ENCODE data around the gene TNIK. TPM values are rescaled to one million over a fixed set of nuclear protein-coding genes. Genes with fewer than 3 reads are reported as not detected.

TNIK gene
- polyA plus RNA-seq (ENCODE audit: insufficient read length in 3 of 3): 10 to 100 TPM; 16.5 to 22.3 (median 18.0) TPM

- DNase-seq (ENCODE audit: low read depth in 3 of 3, low spot score in 2 of 3): no peak
Observed at GRCh38 chr3:171459942-171460724, at the start of gene TNIK. TSS of gene TNIK (minus strand) at chr3:171460405. CDS start at chr3:171460063, 342 bp downstream.

DNA sequence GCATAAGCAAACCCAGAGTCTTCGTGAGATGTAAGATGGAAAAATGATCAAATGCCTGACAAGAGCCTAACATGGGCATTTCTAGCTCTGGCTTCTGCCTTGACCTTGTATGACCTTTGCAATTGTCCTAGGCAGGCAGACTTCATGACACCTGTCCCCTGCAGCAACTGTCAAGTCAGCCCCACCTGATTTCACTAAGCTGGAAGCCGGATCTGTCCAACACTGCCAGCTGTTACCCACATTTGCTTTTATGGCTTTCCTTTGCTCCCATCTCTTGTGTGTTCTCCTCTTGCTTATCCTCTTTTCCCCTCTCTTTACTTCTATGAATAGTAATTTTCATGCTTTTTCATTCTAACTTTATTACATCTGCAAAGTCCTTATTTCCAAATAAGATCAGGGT is 48.5 kb upstream of the TNIK start:
- DNase-seq (ENCODE audit: low read depth in 3 of 3, low spot score in 2 of 3): no peak

GRCh38 chr3:171508206-171508605 is 48.0 kb upstream of the TNIK start:
- DNase-seq (ENCODE audit: low read depth in 3 of 3, low spot score in 2 of 3): no peak

DNA sequence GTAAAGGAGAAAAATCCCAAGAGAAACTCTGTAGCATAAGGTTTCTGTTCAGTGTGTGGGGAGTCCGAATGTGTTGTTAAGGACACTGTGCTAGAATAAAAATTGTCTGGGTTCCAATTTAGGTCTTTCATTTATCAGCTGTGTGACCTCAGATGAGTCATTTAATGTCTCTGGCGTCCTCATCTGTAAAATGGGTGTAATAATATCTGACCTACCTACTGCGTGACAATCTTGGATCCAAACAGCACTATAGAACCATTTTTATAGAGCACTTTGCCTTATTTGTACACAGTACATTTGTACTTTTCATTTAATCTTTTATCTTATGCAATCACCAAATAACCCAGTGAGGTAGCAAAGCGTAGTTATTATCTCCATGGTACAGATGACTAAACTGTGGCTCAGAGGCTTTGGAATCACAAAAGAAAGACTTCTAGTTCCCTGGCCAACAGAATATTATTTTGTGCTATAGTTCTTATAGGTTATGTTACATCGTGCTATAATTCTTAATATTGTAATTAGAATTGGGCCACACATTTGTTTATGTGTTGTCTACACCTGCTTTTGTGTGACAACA is 46.6 kb upstream of the TNIK start:
- no peak for DNase-seq (ENCODE audit: low read depth in 3 of 3, low spot score in 2 of 3)

DNA sequence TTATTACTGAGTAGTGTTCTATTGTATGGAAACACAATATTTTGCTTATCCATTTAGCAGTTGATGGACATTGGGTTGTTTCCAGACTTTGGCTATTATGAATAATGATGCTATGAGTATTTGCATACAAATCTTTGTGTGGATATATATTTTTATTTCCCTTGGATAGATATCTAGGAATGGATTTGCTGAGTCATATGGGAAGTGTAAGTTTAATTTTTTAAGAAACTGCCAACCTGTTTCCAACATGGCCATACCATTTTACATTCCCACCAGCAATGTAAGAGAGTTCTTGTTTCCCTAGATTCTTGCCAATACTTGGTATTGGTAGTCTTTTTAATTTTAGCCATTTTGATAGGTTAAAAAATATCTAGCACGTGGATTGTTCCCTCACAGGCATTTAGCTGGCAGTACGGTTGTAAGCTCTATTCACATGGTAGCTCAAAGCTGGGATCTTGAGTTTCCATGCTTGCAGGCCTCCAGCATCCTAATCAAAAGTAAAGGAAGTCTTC is 45.7 kb upstream of the TNIK start:
- DNase-seq (ENCODE audit: low read depth in 3 of 3, low spot score in 2 of 3): no peak

- no peak for DNase-seq (ENCODE audit: low read depth in 3 of 3, low spot score in 2 of 3)
Observed at GRCh38 chr3:171504376-171504775, 44.2 kb upstream of the TNIK start.

DNA sequence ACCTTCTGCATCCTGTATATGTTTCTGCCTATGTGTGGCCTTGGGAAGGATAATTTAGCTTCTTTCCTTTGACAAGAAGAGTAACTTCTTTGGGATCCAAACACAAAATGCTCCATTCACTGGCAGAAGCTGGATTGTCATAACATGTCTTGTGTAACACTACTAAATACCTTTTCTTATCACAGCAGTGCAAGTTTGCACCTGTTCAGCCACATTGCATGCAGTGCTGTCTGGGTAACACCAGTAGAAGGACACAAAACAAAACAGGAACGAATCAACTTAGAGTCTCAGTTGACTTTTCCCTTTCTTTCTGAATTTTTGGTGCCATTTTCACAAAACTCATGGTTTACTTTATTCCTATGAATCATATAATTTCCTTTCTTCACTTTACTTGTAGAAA is 43.6 kb upstream of the TNIK start:
- DNase-seq (ENCODE audit: low read depth in 3 of 3, low spot score in 2 of 3): no peak

GRCh38 chr3:171498921-171499320 is 38.7 kb upstream of the TNIK start:
- DNase-seq (ENCODE audit: low read depth in 3 of 3, low spot score in 2 of 3): no peak

DNA sequence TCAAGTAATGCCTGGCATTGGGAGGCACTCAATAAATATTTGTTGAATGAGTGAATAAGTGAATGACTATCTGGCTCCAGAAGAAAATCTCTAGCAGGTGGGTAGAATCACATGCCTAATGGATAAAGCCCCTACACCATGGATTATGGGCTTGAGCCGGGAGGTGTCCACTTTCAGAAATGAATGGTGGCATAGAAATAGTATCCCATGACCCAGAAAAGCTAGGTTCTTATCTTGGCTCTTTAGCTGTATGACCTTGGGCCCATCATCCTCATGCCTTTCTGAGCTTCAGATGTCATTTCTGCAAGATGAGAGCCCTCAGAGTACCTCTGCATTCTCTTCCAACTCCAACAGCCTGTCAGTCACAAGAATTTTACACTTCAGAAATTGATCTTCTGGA is 37.3 kb upstream of the TNIK start:
- no peak for DNase-seq (ENCODE audit: low read depth in 3 of 3, low spot score in 2 of 3)

GRCh38 chr3:171495413-171495812 is 35.2 kb upstream of the TNIK start:
- DNase-seq (ENCODE audit: low read depth in 3 of 3, low spot score in 2 of 3): no peak

GRCh38 chr3:171494457-171495109 is 34.4 kb upstream of the TNIK start:
- no peak for DNase-seq (ENCODE audit: low read depth in 3 of 3, low spot score in 2 of 3)

GRCh38 chr3:171491361-171491760 is 31.2 kb upstream of the TNIK start:
- no peak for DNase-seq (ENCODE audit: low read depth in 3 of 3, low spot score in 2 of 3)

DNA sequence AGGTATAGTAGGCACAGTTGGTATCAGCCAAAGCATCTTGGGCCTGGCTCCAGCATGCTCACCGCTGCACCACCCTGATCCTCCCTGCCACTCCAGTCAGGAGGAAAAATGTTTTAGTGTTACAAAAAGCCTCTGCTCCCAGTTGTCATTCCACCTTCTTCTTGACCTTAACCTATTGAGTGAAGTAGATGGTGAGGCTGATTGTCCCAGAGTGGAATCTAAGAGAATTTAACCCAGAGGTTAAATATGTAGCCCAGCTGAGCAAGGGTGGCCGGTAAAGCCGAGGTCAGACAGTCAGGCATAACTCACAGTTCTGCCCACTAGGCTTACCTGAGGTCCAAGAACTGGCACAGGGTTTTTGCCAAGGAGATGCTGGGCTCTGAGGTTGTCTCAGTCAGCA is 30.7 kb upstream of the TNIK start:
- no peak for DNase-seq (ENCODE audit: low read depth in 3 of 3, low spot score in 2 of 3)

GRCh38 chr3:171489348-171489747 is 29.1 kb upstream of the TNIK start:
- no peak for DNase-seq (ENCODE audit: low read depth in 3 of 3, low spot score in 2 of 3)

GRCh38 chr3:171488479-171488878 is 28.3 kb upstream of the TNIK start:
- DNase-seq (ENCODE audit: low read depth in 3 of 3, low spot score in 2 of 3): no peak

DNA sequence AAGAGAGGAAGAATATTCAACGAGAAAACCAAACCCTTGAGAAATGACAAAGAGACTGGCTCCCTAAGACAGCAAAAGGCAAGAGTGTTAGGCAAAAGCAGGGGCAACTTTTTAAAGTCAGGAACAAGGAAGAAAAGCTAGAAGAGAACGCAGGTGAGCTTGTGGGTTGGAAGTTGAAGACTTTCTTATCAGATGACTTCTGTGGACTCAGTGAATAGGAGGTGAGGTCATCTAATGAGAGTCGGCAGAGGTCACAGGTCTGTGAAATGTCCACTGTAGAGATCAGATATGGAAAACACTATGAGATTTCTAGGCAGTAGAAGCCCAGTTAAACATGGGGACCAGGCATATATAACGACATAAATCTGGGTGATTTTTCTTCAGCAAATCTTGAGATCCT is 27.2 kb upstream of the TNIK start:
- DNase-seq (ENCODE audit: low read depth in 3 of 3, low spot score in 2 of 3): no peak

DNA sequence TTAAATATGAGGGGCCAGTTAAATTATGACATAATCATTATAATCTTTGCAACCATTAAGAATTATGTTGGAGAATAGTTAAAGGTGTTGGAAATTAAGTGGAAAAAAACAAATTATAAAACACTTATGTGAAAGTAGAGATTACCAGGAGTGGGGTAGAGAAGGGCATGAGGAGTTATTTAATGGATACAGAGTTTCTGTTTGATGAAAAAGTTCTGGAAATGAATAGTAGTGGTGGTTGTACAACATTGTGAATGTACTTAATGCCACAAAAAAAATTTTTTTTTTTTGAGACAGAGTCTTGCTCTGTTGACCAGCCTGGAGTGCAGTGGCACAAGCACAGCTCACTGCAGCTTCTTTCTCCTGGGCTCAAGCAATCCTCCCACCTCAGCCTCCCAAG is 25.1 kb upstream of the TNIK start:
- DNase-seq (ENCODE audit: low read depth in 3 of 3, low spot score in 2 of 3): no peak

DNA sequence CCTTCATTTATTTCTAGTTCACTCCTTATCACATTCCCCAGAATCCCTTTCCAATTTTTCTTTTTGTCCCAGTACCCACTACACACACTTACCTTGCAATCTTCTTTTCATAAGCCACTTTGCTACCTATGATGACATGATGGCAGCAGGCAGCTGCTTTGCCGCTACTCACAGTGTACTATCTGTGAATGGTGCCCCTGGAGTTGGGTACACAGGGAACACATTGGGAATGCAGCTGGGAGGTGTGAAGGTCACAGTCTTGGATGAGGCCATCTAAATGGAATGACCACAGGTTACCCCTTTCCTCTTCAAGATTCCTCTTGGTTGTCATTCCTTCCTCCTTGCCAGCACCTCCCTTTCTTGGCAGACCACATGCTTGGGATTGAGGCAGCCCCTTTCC is 20.8 kb upstream of the TNIK start:
- DNase-seq (ENCODE audit: low read depth in 3 of 3, low spot score in 2 of 3): no peak

DNA sequence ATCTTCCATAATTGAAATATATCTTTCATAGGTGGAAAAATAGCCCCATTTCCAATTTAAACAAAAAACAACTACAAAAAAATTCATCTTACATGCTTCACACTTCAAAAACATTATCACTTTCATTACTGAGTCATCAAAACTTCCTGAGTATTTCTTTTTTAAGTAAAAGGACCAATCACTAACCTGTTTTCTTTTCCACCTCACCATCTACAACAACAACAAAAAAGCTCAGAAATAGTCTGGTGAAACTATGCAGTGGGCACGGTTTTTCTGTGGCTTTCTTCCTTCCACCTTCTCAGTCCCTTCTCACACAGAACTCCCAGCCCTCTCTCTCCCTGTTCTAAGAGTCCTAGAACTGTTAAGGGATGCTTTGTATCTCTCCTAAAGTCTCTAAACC is 20.3 kb upstream of the TNIK start:
- DNase-seq (ENCODE audit: low read depth in 3 of 3, low spot score in 2 of 3): no peak

DNA sequence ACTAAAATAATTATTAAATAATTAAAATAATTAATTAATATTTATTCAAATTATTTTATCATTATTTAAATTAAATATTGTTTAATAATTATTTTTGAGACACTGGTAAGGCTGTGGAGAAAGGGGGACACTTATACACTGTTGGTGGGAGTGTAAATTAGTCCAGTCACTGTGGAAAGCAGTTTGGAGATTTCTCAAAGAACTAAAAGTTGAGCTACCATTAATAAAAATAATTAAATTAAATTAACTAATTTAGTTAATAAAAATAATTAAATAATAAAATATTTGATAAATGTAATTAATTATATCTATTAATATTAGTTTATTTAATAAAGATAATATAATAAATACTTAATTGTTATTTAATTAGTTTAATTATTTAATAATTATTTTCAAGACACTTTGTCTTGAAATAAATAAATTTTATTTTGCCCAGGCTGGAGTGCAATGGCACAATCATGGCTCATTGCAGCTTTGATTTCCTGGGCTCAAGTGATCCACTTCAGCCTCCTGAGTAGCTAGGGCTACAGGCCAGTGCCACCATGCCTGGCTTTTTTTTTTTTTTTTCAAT is 16.4 kb upstream of the TNIK start:
- DNase-seq (ENCODE audit: low read depth in 3 of 3, low spot score in 2 of 3): no peak

- DNase-seq (ENCODE audit: low read depth in 3 of 3, low spot score in 2 of 3): no peak
Observed at GRCh38 chr3:171472552-171472951, 12.3 kb upstream of the TNIK start.
